Measurements from ENCODE around the gene GOLGA6L7. TPM values are rescaled to one million over a fixed set of nuclear protein-coding genes. Genes with fewer than 3 reads are reported as not detected.

The GOLGA6L7 gene
- total and polyA plus RNA-seq, 9 of the 15 experiments (the other 6 are each of a cell fraction or from before 2014, with no cell fraction given) = 0.11 to 0.14 (median 0.11) TPM; not detected in 6

GRCh38 chr15:28895146-28895545 is 46.7 kb upstream of the GOLGA6L7 start:
- FAIRE-seq (no peak), DNase-seq (ENCODE audit: extremely low read depth in 1 of 4, low spot score in 3 of 4) (no peak), ATAC-seq (no peak)
- intact Hi-C loops (cut with micrococcal nuclease) (no loop called here), in situ Hi-C loops (cut with MboI) (no loop called here)
- Histone ChIP-seq H3K27me3 (ENCODE audit: control insufficient read depth in 2 of 2, insufficient read depth in 2 of 2, low read length in 2 of 2) (no peaks in the 10 kb centered on the region), H3K4me1 (replicated peaks in 1 of 2; ENCODE audit: control insufficient read depth in 2 of 2, insufficient read depth in 2 of 2, low read length in 2 of 2) (peaks cover 22 to 27% of the 10 kb centered on the region in 2 experiments), H4K20me1 (replicated peaks; ENCODE audit: control insufficient read depth, insufficient read depth, low read length) (no peaks in the 10 kb centered on the region; the same call in 1 of the 2 replicates), H3K9ac (ENCODE audit: insufficient read depth in 1 of 2, low read depth in 2 of 2, low read length in 2 of 2) (0 out of 4 replicates have a peak overlapping the region, but pooled peaks of 1 of the 2 experiments have one; percentile 48), H3K27ac (ENCODE audit: extremely low read depth, low read depth, low read length) (no peak overlapping the region), H3K4me2 (ENCODE audit: insufficient read depth, low read length) (no peak overlapping the region), H3K9me3 (replicated peaks; ENCODE audit: control insufficient read depth, insufficient read depth, low read depth, low read length) (no peaks in the 10 kb centered on the region), H3K79me2 (ENCODE audit: control insufficient read depth, insufficient read depth, low read length) (peaks cover 86% of the 10 kb centered on the region), H3K9me1 (ENCODE audit: control insufficient read depth, insufficient read depth, low read length) (peaks cover 3% of the 10 kb centered on the region), H2AFZ (ENCODE audit: low read depth, low read length) (no peak overlapping the region), H3K4me3 (no peak overlapping the region), H3K36me3 (ENCODE audit: control insufficient read depth, insufficient read depth, low read length) (no peaks in the 10 kb centered on the region; the same call in 2 of the 3 replicates)
- CTCF ChIA-PET (ENCODE audit: low intra/inter-chr PET ratio) = no interaction called here
- POLR2A ChIA-PET = interaction anchor here (0.8 to 1.1 kb wide), 3 partner anchors 8 to 11 kb away, joined by 3 to 6 read pairs (median 5); no protein-coding TSS in a partner anchor
- no TSS peak for BruUV-seq (replicated peaks)
- 92% methylated on average over 9 of the region's 13 CpGs for WGBS (ENCODE audit: insufficient coverage, low coverage, missing lambda C conversion rate)
- TF ChIP-seq GATAD2B (IDR thresholded peaks at IDR 0.05; ENCODE audit: borderline replicate concordance) = no peak
- TF ChIP-seq MAFK (IDR thresholded peaks at IDR 0.05; ENCODE audit: low read length) = no peak
- no peak for TF ChIP-seq EP300 (IDR thresholded peaks at IDR 0.05; ENCODE audit: low read length)
- TF ChIP-seq, protein P1, sequence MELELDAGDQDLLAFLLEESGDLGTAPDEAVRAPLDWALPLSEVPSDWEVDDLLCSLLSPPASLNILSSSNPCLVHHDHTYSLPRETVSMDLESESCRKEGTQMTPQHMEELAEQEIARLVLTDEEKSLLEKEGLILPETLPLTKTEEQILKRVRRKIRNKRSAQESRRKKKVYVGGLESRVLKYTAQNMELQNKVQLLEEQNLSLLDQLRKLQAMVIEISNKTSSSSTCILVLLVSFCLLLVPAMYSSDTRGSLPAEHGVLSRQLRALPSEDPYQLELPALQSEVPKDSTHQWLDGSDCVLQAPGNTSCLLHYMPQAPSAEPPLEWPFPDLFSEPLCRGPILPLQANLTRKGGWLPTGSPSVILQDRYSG (tag; conservative IDR thresholded peaks at IDR 0.05; ENCODE audit: low read depth) = no peak
- TF ChIP-seq CREB5 (CRISPR knock-in tag; IDR thresholded peaks at IDR 0.05) = no peak
- TF ChIP-seq FOXA3 (CRISPR knock-in tag; conservative IDR thresholded peaks at IDR 0.05 in 1 of 2, IDR thresholded peaks at IDR 0.05 in 1 of 2) = no peak
- TF ChIP-seq KLF6 (CRISPR knock-in tag; IDR thresholded peaks at IDR 0.05; ENCODE audit: borderline replicate concordance) = no peak
- no peak for TF ChIP-seq NR3C1 (CRISPR knock-in tag; IDR thresholded peaks at IDR 0.05)
- TF ChIP-seq ZNF282 (CRISPR knock-in tag; IDR thresholded peaks at IDR 0.05) = no peak
- TF ChIP-seq AFF4 (CRISPR knock-in tag; IDR thresholded peaks at IDR 0.05) = no peak
- no peak for TF ChIP-seq SLC30A9 (CRISPR knock-in tag; IDR thresholded peaks at IDR 0.05)
- TF ChIP-seq SMARCA5 (IDR thresholded peaks at IDR 0.05) = no peak
- no peak for TF ChIP-seq HMG20B (CRISPR knock-in tag; IDR thresholded peaks at IDR 0.05)
- TF ChIP-seq EP400 (IDR thresholded peaks at IDR 0.05) = no peak
- TF ChIP-seq, protein P2, sequence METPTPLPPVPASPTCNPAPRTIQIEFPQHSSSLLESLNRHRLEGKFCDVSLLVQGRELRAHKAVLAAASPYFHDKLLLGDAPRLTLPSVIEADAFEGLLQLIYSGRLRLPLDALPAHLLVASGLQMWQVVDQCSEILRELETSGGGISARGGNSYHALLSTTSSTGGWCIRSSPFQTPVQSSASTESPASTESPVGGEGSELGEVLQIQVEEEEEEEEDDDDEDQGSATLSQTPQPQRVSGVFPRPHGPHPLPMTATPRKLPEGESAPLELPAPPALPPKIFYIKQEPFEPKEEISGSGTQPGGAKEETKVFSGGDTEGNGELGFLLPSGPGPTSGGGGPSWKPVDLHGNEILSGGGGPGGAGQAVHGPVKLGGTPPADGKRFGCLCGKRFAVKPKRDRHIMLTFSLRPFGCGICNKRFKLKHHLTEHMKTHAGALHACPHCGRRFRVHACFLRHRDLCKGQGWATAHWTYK (CRISPR knock-in tag; IDR thresholded peaks at IDR 0.05) = no peak
- TF ChIP-seq DACH1 (IDR thresholded peaks at IDR 0.05; ENCODE audit: partially characterized antibody) = no peak
- no peak for TF ChIP-seq PHF21A (IDR thresholded peaks at IDR 0.05; ENCODE audit: borderline replicate concordance, low read depth)

All from K562 (cell line).